Measurements from ENCODE around the gene OPA3. TPM values are rescaled to one million over a fixed set of nuclear protein-coding genes. Genes with fewer than 3 reads are reported as not detected.

The OPA3 gene
- total and polyA plus RNA-seq, 11 donors, result 13.1 to 30.4 (median 22.3) TPM

- no peaks in the 10 kb centered on the region for H3K9me3 ChIP-seq
- DNase-seq (no peak), ATAC-seq (no peak)
- H3K4me1 ChIP-seq, result peaks cover 0 to 29% (median 14%) of the 10 kb centered on the region in 12 donors
- H3K4me3 ChIP-seq, result peak overlapping the region in 10 of 12 donors; percentile 56 to 79 (median 64)
- peaks cover 0 to 4% (median 0%) of the 10 kb centered on the region in 9 donors for H3K27me3 ChIP-seq
- H3K36me3 ChIP-seq, result peaks cover 0 to 7% (median 0%) of the 10 kb centered on the region in 9 donors
- TF ChIP-seq, protein P1, sequence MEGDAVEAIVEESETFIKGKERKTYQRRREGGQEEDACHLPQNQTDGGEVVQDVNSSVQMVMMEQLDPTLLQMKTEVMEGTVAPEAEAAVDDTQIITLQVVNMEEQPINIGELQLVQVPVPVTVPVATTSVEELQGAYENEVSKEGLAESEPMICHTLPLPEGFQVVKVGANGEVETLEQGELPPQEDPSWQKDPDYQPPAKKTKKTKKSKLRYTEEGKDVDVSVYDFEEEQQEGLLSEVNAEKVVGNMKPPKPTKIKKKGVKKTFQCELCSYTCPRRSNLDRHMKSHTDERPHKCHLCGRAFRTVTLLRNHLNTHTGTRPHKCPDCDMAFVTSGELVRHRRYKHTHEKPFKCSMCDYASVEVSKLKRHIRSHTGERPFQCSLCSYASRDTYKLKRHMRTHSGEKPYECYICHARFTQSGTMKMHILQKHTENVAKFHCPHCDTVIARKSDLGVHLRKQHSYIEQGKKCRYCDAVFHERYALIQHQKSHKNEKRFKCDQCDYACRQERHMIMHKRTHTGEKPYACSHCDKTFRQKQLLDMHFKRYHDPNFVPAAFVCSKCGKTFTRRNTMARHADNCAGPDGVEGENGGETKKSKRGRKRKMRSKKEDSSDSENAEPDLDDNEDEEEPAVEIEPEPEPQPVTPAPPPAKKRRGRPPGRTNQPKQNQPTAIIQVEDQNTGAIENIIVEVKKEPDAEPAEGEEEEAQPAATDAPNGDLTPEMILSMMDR (IDR thresholded peaks at IDR 0.05), result no peak
- TF ChIP-seq POLR2A (IDR thresholded peaks at IDR 0.05), result no peak
- intact Hi-C loops (cut with DNase I), result loop anchor here in 3 of 10 donors (5.0 to 10.0 kb wide), 2 partner anchors 150 to 153 kb away; no protein-coding TSS in a partner anchor
- peak overlapping the region in 7 of 12 donors; percentile 51 to 85 (median 77) for H3K27ac ChIP-seq
- WGBS, 4 donors, result 85 to 94% (median 92%) methylated on average over 5 of the region's 5 CpGs
These were observed 92.4 kb downstream of the OPA3 start for GRCh38 chr19:45492137-45492626.

DNA sequence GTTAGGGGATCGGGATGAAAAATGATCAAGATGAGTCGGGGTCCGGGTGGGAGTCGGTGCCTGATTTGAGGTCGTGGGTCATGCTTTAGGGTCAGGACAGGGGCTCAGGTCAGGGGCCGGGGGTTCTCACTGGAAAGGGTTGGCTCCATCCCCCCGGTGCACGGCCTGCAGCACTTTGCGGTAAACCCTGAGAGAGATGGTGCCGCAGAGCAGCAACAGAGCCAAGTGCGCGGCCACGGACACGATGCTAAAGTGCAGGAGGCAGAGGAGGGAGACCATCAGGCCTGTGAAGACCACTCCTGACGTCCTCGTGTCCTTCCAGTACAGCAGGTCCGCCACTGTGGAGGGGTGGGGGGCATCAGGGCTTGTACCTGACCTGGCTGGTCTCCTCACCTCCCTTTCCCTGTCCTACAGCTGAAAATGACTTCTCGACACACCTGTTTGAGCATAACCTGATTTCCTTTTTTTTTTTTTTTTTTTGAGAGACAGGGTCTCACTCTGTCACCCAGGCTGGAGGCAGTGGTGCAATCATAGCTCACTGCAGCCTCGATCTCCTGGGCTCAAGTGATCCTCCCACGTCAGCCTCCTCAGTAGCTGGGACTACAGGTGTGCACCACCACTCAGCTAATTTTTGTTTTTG, 95.3 kb downstream of the OPA3 start:
- intact Hi-C loops (cut with DNase I), result no loop called here

GRCh38 chr19:45488708-45489107, 95.9 kb downstream of the OPA3 start:
- ATAC-seq, result no peak

More for the DNA sequence above, 95.3 kb downstream of the OPA3 start:
- H3K27ac ChIP-seq, result no peak overlapping the region
- H3K27me3 ChIP-seq, result no peaks in the 10 kb centered on the region
- no peak overlapping the region for H3K4me3 ChIP-seq
- TF ChIP-seq, protein P1 (IDR thresholded peaks at IDR 0.05), result no peak
- ATAC-seq (no peak), DNase-seq (no peak)
- peaks cover 0 to 22% (median 7%) of the 10 kb centered on the region in 12 donors for H3K4me1 ChIP-seq
- WGBS, 4 donors, result 92 to 94% (median 93%) methylated on average over 20 of the region's 20 CpGs
- H3K36me3 ChIP-seq, result peaks cover 0 to 7% (median 0%) of the 10 kb centered on the region in 9 donors
- no peaks in the 10 kb centered on the region for H3K9me3 ChIP-seq

More at GRCh38 chr19:45488708-45489107, 95.9 kb downstream of the OPA3 start:
- intact Hi-C loops (cut with DNase I), result no loop called here
- Histone ChIP-seq H3K4me3 (no peak overlapping the region), H3K9me3 (no peaks in the 10 kb centered on the region), H3K4me1 (peaks cover 0 to 19% (median 7%) of the 10 kb centered on the region in 12 donors), H3K27me3 (no peaks in the 10 kb centered on the region), H3K27ac (no peak overlapping the region), H3K36me3 (peaks cover 0 to 7% (median 0%) of the 10 kb centered on the region in 9 donors)
- no peak for TF ChIP-seq POLR2A (IDR thresholded peaks at IDR 0.05)
- TF ChIP-seq, protein P1 (IDR thresholded peaks at IDR 0.05), result no peak
- WGBS, 4 donors, result 91 to 94% (median 92%) methylated on average over 15 of the region's 15 CpGs
- no peak for DNase-seq

Measured in heart left ventricle (tissue), 16 donors.